MM.1S (cell line): ENCODE results near the gene IBTK.

ENCODE experiments used
- DNase-seq: peaks from one replicate; pipeline ENCODE4 v3.0.0-alpha.2; 2015
- H2AFZ ChIP-seq: fragments of 300-600 bp; sonication (generic); 2 replicates; pipeline ENCODE4 v1.6.0; 2016; ENCODE audit warnings: antibody characterized with exemption, low read length
- H3F3A ChIP-seq: fragments of 300-600 bp; sonication (generic); 2 replicates; pipeline ENCODE4 v1.6.1; 2016; ENCODE audit warnings: mild to moderate bottlenecking, antibody characterized with exemption, low read length, moderate library complexity, mixed read lengths; ENCODE audit not compliant: insufficient read depth
- H3K27ac ChIP-seq: fragments of 300-600 bp; sonication (generic); 2 replicates; pipeline ENCODE4 v1.5.1; 2016; ENCODE audit warnings: mild to moderate bottlenecking, low read length
- H3K27me3 ChIP-seq: fragments of 300-600 bp; sonication (generic); replicated peaks from 2 replicates; pipeline ENCODE4 v1.6.0; 2016; ENCODE audit warnings: low read length; ENCODE audit not compliant: insufficient read depth
- H3K36me3 ChIP-seq: fragments of 300-600 bp; sonication (generic); replicated peaks from 2 replicates; pipeline ENCODE4 v1.6.1; 2016; ENCODE audit warnings: mild to moderate bottlenecking, low read length, mixed read lengths; ENCODE audit not compliant: insufficient read depth
- H3K4me1 ChIP-seq: fragments of 300-600 bp; sonication (generic); 2 replicates; pipeline ENCODE4 v1.6.1; 2016; ENCODE audit warnings: low read length, mixed read lengths
- H3K4me2 ChIP-seq: fragments of 300-600 bp; sonication (generic); 2 replicates; pipeline ENCODE4 v1.6.0; 2016; ENCODE audit warnings: low read depth, low read length
- H3K4me3 ChIP-seq: fragments of 300-600 bp; sonication (generic); 2 replicates; pipeline ENCODE4 v1.5.1; 2016; ENCODE audit warnings: low read length, mixed read lengths
- H3K79me2 ChIP-seq: fragments of 300-600 bp; sonication (generic); 2 replicates; pipeline ENCODE4 v1.6.1; 2016; ENCODE audit warnings: mixed run types, low read length, mixed read lengths
- H3K9ac ChIP-seq: fragments of 300-600 bp; sonication (generic); 2 replicates; pipeline ENCODE4 v1.6.1; 2016; ENCODE audit warnings: low read length, mixed read lengths
- H3K9me2 ChIP-seq: fragments of 300-600 bp; sonication (generic); replicated peaks from 2 replicates; pipeline ENCODE4 v1.6.1; 2016; ENCODE audit warnings: mild to moderate bottlenecking, low read length, mixed read lengths; ENCODE audit not compliant: insufficient read depth
- H3K9me3 ChIP-seq: fragments of 300-600 bp; sonication (generic); replicated peaks from 2 replicates; pipeline ENCODE4 v1.6.1; 2016; ENCODE audit warnings: mild to moderate bottlenecking, low read length, mixed read lengths; ENCODE audit not compliant: insufficient read depth
- H4K20me1 ChIP-seq: fragments of 300-600 bp; sonication (generic); 2 replicates; pipeline ENCODE4 v1.6.1; 2016; ENCODE audit warnings: mild to moderate bottlenecking, low read length, moderate library complexity, mixed read lengths; ENCODE audit not compliant: insufficient read depth
- CTCF ChIP-seq: fragments of 300-600 bp; sonication (generic); IDR thresholded peaks from 2 replicates; pipeline ENCODE4 v1.5.1; 2016; ENCODE audit warnings: antibody characterized with exemption, low read length, mixed read lengths
- EZH2 ChIP-seq: fragments of 300-600 bp; sonication (generic); optimal IDR thresholded peaks from 2 replicates; pipeline ENCODE3; 2017; ENCODE audit warnings: low read depth, mild to moderate bottlenecking, antibody characterized with exemption, low read length, mixed read lengths
- EZH2phosphoT487 ChIP-seq: fragments of 300-600 bp; sonication (generic); IDR thresholded peaks from 2 replicates; pipeline ENCODE4 v1.6.1; 2018; ENCODE audit warnings: antibody characterized with exemption, low read length

The IBTK gene

GRCh38 chr6:82179415-82179814 is 68.1 kb downstream of the IBTK start:
- Histone ChIP-seq H3K36me3 (peaks cover 5% of the 10 kb centered on the region; the same call in 1 of the 2 replicates), H3K9me3 (no peaks in the 10 kb centered on the region), H3K9ac (no peak overlapping the region), H3K79me2 (no peaks in the 10 kb centered on the region), H3K27me3 (no peaks in the 10 kb centered on the region), H3K27ac (no peak overlapping the region), H3K4me3 (no peak overlapping the region), H4K20me1 (no peaks in the 10 kb centered on the region; the same call in 1 of the 2 replicates), H3K4me1 (no peaks in the 10 kb centered on the region), H3F3A (no peaks in the 10 kb centered on the region), H3K9me2 (no peaks in the 10 kb centered on the region), H3K4me2 (no peak overlapping the region), H2AFZ (no peak overlapping the region)
- TF ChIP-seq CTCF (no peak), EZH2 (no peak), EZH2phosphoT487 (no peak)
- no peak for DNase-seq

GRCh38 chr6:82178759-82179112 is 68.8 kb downstream of the IBTK start:
- H3K4me2 ChIP-seq: no peak overlapping the region
- no peaks in the 10 kb centered on the region for H3F3A ChIP-seq
- no peaks in the 10 kb centered on the region for H3K9me2 ChIP-seq
- H3K27me3 ChIP-seq: no peaks in the 10 kb centered on the region
- H3K4me3 ChIP-seq: no peak overlapping the region
- H3K4me1 ChIP-seq: no peaks in the 10 kb centered on the region
- no peaks in the 10 kb centered on the region; the same call in 1 of the 2 replicates for H4K20me1 ChIP-seq
- H3K36me3 ChIP-seq: peaks cover 5% of the 10 kb centered on the region; the same call in 1 of the 2 replicates
- H3K79me2 ChIP-seq: no peaks in the 10 kb centered on the region
- no peak for DNase-seq
- no peaks in the 10 kb centered on the region for H3K9me3 ChIP-seq
- H2AFZ ChIP-seq: no peak overlapping the region
- no peak overlapping the region for H3K27ac ChIP-seq
- TF ChIP-seq EZH2 (no peak), CTCF (no peak), EZH2phosphoT487 (no peak)
- H3K9ac ChIP-seq: no peak overlapping the region

- Histone ChIP-seq H3K9me3 (no peaks in the 10 kb centered on the region), H2AFZ (no peak overlapping the region), H3K4me1 (no peaks in the 10 kb centered on the region), H3F3A (no peaks in the 10 kb centered on the region), H3K27ac (no peak overlapping the region), H4K20me1 (no peaks in the 10 kb centered on the region; the same call in 1 of the 2 replicates), H3K9ac (no peak overlapping the region), H3K4me2 (no peak overlapping the region), H3K27me3 (no peaks in the 10 kb centered on the region), H3K4me3 (no peak overlapping the region), H3K9me2 (no peaks in the 10 kb centered on the region), H3K79me2 (no peaks in the 10 kb centered on the region), H3K36me3 (peaks cover 5% of the 10 kb centered on the region; the same call in 1 of the 2 replicates)
- no peak for DNase-seq
- peak; percentile 23; the same call in 1 of the 2 replicates for TF ChIP-seq CTCF
- no peak for TF ChIP-seq EZH2
- no peak for TF ChIP-seq EZH2phosphoT487
These were observed 69.3 kb downstream of the IBTK start for GRCh38 chr6:82178077-82178758.
